GM12872 (cell line): ENCODE results near the gene EIF3F.

Experiments used
- TF ChIP-seq, protein P1 (sequence below): IDR thresholded peaks from 3 replicates; pipeline ENCODE4 v1.5.1; 2011; ENCODE audit warnings: low read depth, mild to moderate bottlenecking, low read length, moderate library complexity; ENCODE audit not compliant: insufficient read depth

Gene EIF3F

GRCh38 chr11:8017894-8018483 lies 30.9 kb downstream of the EIF3F start:
- TF ChIP-seq, protein P1, sequence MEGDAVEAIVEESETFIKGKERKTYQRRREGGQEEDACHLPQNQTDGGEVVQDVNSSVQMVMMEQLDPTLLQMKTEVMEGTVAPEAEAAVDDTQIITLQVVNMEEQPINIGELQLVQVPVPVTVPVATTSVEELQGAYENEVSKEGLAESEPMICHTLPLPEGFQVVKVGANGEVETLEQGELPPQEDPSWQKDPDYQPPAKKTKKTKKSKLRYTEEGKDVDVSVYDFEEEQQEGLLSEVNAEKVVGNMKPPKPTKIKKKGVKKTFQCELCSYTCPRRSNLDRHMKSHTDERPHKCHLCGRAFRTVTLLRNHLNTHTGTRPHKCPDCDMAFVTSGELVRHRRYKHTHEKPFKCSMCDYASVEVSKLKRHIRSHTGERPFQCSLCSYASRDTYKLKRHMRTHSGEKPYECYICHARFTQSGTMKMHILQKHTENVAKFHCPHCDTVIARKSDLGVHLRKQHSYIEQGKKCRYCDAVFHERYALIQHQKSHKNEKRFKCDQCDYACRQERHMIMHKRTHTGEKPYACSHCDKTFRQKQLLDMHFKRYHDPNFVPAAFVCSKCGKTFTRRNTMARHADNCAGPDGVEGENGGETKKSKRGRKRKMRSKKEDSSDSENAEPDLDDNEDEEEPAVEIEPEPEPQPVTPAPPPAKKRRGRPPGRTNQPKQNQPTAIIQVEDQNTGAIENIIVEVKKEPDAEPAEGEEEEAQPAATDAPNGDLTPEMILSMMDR, result no peak

DNA sequence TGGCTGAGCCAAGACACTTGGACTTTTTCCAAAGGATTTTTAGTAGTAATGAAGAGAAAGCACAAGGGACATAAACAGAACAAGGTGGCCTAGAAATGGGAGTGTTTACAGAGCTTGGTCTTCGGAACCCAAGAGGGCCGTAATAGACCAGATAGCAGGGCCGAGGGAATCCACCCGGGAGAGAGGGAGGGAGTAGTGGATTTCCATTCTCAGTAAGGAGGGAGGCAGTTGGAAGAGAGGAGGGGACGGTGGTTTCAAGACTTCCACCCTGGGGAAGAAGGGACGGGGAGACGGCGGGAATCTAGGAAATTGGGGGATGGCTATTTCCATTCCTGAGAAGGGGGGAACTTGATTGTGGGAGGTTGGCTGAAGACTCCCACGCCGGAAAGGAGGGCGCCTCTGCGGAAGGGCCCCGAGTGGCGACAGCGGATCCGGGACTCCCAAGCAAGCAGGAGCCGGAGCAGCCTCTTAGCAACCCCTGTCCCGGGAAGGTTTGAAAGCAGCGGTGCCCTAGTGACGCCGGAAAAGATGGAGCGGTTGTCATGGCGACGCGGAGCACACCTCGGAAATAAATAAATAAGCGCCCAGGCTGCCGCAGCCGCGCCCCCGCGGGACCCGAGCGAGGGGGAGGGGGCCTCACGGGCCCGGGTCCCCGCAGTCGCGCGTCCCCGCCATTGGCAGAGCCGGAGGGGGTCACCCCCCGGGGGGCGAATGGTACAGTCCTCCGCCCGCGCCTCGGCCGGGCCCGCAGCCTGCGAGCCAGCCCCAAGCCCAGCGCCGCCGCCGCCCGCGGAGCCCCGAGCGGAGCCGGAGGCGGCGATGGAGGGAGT lies 31.6 kb downstream of the EIF3F start:
- TF ChIP-seq, protein P1, result no peak

DNA sequence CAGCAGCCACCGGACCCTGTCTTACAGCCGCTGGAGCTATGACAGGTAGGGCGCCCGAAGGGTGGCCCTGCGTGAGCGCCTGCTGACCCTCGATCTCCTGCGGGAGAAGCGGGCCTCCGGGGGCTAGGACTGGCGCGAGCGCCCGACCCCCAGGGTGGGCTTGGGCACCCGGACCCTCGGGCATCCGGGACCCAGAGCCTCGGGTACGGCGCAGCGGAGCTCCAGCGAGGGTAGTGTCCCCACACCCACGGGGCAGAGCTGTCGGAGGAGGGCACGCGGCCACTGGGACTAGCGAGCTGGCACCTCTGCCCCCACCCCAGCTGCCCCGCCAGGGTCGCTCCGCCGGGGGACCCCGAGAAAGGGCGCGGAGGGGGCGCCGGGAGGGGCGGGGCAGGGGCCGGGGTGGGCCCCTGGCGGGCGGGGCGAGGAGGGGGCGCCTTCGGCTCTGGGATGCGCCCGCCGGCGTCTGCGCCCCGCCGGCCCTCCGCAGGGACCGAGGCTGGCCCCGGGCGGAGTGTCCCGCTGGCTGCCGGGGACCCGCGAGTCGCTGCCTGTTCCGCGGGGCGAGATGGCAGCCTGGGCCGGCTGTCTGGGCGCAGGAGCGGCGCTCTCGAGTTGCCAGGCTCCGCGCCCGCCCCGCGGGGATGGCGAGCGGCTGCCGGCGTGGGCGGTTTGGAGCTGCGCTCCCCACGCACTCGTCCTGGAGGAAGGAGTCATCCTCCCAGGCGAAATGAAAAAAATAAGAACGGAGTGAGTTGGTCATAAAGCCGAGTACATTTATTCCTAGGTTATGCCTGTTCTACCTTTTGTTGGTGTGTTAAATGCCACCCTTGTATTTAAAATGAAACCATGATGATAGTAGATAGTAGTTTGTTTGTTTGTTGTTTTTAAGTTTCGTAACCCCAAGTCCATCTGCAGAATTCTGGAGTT lies 32.4 kb downstream of the EIF3F start:
- TF ChIP-seq, protein P1, result no peak

DNA sequence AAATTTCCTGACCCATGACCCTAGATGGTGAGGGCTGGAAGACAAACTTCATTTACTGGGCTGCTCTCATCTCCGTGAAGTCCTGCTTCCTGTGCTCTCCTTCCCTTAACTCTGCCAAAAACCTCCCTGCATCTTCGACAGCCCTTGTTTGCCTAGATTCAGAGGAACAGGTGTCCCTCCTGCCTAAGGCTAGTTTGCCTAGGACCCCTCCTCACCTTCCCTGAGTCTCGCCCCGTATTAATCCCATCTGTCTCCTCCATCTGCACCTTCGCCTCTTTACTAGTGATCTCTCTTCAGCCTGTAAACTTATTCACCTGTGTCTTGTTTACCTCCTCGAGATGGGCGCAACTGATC lies 33.1 kb downstream of the EIF3F start:
- TF ChIP-seq, protein P1, result no peak

- TF ChIP-seq, protein P1, result no peak
Observed at GRCh38 chr11:8021920-8022319, 34.8 kb downstream of the EIF3F start.

GRCh38 chr11:8022876-8023275 lies 35.7 kb downstream of the EIF3F start:
- TF ChIP-seq, protein P1, result no peak
